Fibroblast of skin of right quadriceps (primary cell): ENCODE data around the gene SMOC1.

Experiments
- DNase-seq: peaks from one replicate; pipeline ENCODE4 v3.0.0-alpha.2; 2013

The SMOC1 gene

DNA sequence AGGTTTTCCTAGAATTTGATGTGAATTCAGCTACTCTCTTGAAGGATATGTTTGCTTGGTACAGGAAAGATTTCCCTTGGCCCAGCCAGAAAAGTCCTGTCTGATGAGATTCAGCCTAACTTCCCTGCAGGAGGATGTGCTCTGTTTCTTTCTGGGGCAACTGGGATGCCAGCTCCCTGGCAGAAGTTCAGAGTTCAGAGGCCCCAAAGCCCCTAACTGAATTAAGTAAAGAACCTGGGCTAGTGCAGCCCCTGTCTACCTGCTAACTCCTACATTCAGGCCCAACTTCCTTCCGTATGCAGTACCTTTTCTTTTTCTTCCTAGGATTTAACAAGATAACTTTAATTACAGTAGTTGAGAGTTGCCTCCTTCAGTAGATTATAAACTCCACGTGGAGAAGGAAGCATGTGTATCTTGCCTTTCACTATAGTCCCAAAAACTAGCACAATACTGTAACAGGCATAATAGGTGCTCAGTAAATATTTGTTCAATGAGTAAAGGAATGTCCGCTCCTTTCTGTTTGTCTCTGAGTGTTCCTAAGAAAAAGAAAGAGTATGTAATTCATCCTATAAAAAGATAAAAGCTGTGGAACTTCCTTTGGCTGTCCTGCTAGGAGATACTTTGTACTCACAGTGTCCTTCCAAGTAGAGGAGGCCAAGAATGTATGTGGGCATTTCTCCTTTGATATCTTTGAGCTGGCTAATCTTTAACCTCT, 168.5 kb downstream of the SMOC1 start:
- no peak for DNase-seq

DNA sequence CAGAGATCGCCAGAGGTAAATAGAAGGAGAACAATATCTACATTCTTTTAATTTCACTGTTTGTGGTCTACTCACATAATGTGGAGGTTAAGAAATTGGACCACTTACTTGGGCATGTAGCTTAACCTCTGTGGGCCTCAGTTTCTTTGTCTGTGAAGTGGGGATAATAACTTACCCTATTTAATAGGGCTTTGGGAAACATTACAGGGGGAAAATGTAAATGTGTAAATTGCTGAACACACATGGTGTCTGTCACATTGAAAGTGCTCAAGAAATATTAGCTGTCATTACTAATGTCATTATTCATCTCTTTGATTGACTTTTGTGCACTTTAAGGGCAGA, 169.1 kb downstream of the SMOC1 start:
- DNase-seq: no peak

DNA sequence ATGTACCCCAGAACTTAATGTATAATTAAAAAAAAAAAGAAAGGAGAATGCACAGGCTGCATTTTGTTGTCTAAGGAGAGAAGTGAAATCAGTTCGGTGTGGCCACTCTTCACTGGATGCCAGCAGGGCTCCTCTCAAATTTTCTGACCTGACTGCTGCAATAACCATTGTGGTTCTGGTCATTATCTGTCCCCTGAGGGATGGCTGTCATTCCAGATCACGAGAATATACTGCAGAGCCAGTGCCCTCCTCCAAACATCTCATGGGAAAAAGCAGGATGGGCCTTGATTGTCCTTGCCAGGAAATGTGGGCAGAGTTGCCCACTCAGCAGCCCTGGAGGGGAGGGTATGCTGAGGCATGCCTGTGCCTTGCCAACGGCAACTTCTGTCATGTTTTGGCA, 170.4 kb downstream of the SMOC1 start:
- no peak for DNase-seq

DNA sequence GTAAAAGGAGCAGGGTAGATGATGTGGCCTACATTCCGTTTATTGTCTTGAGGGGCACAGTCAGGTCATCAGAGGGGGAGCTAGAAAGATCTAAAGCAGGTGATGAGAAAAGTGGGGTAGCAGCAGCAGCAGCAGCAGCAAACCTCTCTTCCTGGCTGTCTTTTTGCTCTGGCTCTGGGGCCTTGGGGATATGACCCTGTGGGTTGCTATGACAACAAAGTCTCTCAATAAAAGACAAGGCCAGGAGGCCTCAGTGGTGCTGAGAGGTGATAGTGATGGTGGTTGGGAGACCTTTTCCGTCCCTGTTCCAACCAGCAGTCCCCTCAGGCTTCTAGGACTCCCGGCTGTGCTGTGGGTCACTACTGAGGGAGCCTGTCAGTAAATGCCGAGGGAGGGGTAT, 170.9 kb downstream of the SMOC1 start:
- no peak for DNase-seq

DNA sequence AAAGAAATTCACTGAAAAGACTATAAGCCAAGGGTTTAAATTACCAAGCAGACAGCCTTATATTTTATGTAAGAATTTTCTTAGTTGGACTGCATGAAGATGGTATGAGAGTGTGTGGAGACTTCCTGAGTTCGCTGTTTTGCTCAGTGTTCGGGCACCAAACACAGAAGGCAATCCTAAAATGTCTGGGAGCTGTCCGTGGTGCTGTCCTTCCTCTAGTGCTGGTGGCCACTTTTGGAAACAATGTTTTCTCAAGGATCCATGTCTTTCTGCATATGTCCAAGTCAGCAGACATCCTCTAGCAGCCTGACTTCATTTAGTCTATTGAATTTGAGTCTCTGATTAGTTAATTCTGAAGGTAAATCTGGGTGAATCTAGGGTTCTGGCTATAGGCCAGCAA, 173.8 kb downstream of the SMOC1 start:
- DNase-seq: peak; percentile 21

DNA sequence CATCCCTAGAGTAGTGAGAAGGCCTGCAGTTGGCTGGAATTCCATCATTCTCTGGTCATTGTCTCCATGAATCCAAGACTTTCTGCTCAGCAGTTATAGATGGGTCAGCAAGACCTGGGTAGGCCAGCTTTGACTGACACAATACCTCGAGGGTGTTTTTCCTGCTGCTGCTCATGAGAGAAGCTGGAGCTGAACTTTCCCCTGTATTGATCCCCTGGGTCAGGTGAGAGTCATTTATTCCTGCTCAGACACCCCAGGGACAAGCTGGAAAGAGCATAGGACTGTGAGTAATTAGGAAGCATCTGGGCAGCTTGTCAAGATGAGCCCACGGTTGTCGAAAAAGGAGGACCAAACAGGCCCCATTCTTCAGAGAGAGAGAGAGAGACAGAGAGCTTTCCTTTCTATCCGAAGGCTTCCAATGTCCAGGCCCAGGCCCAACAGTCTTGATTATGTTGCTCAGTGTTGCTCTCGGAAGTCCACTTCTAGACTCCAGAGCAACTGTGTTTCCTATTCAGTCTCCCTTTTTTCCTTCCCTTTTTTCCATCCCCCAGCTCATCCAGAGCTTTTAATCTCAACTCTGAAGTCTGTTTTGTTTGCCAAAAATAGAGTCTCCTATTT, 178.4 kb downstream of the SMOC1 start:
- no peak for DNase-seq

DNA sequence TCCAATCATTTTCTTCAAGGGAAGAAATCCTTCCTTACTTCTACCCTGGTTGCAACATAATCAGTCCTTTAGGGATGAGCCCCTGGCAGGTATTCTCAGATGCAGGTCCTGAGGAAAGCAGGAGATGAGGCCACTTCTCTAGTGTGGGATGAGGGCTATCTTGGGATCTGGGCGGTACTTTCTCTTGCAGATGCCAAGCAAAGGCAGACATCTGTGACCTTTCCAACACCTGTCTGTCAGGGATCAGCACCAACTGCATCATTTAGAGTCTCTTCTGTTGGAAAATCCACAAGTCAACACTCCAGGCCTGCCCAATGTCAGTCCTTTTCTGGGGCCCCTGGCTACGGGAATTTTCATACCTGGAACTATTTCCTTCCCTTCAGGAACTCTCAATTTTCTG, 180.3 kb downstream of the SMOC1 start:
- DNase-seq: no peak

DNA sequence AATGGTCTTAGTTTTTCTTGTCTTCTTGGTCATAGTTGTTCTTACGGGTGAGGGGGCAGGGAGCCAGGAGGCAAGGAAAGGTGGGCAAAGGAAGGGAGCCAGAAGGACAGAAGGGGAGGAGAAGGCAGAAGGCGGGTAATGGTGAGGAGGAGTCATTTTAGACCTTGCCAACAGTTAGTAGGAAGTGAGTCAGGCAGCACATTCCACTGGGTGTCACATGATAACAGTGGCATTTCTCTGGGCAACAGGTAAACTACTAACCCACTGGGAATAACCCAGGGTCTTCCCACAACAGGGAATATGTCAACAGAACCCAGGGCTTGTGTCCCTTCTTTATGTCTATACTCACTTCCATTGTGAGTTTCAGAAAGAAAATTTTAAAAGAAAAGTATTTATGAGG, 181.9 kb downstream of the SMOC1 start:
- no peak for DNase-seq

DNA sequence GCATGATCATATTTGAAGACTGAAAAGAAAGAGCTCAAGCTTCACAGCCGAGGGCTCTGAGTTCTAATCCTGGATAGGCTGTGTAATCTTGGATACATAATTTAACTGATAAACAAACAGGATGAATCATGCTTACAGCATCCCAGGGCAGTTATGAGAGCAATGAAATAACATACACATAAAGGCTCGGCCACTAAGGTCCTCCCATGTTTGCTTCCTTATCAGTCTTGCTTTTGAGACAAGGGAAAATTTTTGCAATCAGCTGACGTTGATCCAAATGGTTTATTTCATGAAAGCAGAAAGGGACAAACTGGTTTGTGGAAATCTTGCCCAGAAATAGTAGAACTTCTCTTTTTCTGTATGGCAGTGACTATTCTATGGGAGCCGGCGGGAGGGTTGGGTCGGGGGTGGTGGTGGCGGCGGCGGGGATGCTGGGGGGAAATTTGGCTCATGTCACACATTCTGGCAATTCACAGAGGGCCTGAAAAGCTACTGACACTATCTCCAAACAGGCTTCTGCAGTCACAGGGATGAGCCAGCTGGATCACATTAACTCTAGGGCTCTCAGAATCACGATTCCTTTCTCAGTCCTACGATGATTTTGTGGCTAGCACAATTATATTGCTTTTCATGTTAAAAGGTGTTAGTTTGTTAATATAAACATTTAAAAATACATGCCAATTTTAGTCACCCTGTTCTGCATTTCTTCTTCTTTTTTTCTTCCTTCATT, 185.1 kb downstream of the SMOC1 start:
- DNase-seq: no peak

DNA sequence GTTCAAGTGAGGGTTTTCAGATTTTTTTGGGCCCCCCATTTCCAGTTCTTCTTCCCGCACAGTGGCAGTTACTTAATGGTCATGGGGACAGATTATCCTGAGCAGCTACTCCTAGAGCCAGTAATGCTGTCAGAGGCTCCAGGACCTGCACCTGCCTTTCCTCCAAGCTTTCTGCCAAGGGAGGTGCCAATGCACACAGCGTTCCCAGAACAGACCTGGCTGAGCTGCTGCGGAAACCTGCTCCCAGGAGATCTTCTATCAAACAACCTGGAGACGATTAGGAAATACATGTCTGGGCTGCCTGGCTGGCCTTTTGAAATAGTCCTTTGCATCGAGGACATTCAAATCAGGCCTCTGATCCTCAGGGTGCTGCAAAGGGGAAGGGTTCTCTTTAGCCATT, 188.6 kb downstream of the SMOC1 start:
- no peak for DNase-seq

DNA sequence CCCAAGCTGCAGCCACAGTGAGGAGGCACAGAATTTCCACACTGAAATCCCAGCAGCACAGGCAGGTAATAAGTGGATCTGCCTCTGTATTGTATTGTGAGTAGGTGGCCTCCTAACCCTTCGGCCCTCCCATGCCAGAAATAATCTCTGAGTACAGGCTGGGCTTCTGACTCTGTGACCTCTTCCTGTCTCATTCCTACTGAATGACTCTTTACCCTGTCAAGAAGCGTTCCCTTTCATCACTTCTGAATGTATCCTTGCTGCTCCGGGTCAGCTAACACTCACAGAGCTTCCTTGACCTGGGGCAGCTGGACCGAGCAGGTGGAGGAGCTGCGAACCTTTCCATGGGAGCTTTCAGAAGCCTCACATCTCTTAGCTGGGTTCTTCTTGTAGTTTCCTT, 190.0 kb downstream of the SMOC1 start:
- DNase-seq: no peak

DNA sequence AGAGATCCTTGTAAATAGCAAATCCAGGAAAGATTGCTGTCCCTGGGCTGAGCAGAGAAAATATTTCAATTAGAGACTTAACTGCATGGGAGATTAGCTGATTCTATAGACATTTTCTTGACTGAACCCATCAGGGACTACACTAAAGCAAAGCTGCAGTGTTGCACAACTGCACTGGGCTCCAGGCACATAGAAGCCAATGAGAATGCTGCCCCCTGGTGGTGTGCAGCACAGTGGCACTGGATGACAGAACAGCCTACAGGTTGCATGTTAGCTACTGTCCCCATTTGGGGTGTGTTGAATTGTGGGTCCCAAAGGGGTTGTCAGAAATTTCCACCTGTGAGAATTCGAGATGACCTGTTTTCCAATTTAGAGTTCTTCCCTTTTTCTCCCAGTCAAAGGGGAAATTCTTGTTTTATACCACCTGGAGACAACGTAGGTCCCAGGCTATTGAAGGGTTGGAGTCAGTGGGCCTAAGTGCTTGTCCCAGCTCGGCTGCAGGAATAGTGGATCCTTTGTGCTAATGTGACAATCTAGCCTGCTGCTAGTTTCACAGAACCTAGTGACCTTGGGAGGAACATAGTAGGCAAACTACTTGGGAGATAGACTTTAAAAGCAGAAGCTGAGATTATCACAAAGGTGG, 194.8 kb downstream of the SMOC1 start:
- peak; percentile 36 for DNase-seq

DNA sequence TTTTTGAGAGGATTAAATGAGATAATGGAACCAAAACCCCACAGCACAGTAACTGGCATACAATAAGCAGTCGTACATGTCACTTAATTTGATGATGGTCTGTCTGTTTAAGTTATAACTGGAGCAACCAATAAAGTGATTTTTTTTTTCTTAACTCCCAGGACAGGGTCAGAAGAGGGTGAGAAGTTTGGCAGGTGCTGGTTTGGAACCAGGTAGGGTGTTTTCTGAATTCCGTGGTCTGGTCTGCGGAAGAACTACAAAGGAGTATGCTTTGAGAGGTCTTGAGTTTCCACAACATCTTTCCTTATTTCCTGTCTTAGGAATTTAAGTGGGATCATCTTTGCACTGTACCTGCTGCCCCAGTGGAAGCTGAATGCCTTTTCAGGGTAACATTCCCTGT, 197.8 kb downstream of the SMOC1 start:
- no peak for DNase-seq

DNA sequence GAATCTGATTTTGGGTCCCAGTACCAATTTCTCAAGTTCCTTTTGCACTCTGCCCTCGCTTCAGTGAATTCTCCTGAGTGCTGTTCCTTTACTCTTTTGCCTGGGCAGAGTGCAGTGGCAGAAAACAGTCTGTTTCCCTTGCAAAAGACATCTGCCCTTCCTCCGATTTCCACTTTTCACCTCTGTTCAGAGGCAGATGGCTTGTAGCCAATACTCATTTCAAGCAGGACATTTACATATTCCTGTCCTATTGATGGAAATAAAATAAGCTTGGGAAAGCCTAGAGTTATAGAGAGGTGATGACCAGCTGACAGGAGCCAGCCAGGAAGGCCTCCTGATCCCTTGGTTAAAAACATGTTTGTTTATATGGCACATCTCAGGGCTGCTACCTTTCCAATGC, 198.5 kb downstream of the SMOC1 start:
- no peak for DNase-seq

DNA sequence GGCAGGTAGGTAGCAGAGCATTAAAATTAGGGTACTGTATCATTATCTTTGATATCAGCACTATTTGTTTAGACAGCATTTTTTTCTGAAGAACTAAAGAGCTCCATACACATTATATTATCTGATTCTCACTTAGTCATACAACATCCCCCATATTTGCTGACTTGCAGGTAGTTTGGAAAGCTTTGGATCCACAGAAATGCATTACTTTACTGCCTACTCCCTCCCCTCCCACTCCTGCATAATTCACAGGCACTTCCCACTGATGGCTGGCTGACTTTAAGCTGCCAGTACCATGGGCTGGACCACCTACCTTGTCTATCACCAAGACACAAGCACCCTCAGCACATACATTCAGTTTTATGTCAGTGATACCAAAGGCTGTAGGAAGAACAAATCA, 199.1 kb downstream of the SMOC1 start:
- DNase-seq: no peak

DNA sequence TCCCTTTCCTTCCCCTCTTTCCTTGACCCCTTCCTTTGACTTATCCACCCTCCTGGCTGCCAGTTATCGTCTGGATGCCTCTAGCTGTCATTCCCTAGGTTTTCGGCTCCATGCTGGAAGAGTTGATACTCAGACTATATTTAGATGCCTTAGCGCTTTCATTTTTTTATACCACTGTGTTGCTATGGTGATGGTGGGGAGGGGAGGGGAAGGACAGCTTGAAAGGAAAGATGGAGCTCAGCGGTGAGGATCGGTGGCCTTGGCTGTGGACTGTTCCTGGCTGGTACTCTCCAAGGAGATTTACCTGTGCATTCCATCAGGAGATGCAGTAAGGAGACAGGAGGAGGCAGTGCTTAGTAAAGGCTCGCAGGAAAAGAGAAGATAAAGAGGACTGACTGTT, 200.9 kb downstream of the SMOC1 start:
- no peak for DNase-seq
